Non-pigmented ciliary epithelial cell (primary cell): ENCODE measurements around the gene TUFM.
"Not testable (repeated sequence)": the region's sequence is repeated elsewhere in the genome, so short reads cannot be mapped to it uniquely, and the experiment has no call there.

Experiments
- DNase-seq: peaks from one replicate; pipeline ENCODE4 v3.0.0-alpha.2; 2010; ENCODE audit warnings: low read depth

Gene TUFM

GRCh38 chr16:28838558-28838918, 7.6 kb downstream of the TUFM start:
- no peak for DNase-seq

- DNase-seq, result no peak
These were observed 8.2 kb downstream of the TUFM start for GRCh38 chr16:28837672-28838557.

- no peak for DNase-seq
These were observed 9.4 kb downstream of the TUFM start for GRCh38 chr16:28836761-28837064.

- no peak for DNase-seq
These were observed 10.0 kb downstream of the TUFM start for GRCh38 chr16:28835864-28836760.

GRCh38 chr16:28834873-28835863, 11.0 kb downstream of the TUFM start:
- no peak for DNase-seq

- no peak for DNase-seq
These were observed 11.8 kb downstream of the TUFM start for GRCh38 chr16:28834349-28834748.

GRCh38 chr16:28830531-28830930, 15.6 kb downstream of the TUFM start:
- DNase-seq, result no peak

- no peak for DNase-seq
These were observed 16.4 kb downstream of the TUFM start for GRCh38 chr16:28829747-28830146.

GRCh38 chr16:28826141-28826540, 20.0 kb downstream of the TUFM start:
- no peak for DNase-seq

GRCh38 chr16:28824717-28824973, 21.5 kb downstream of the TUFM start:
- no peak for DNase-seq

GRCh38 chr16:28823873-28824716, 22.1 kb downstream of the TUFM start:
- DNase-seq, result peak; percentile 92

- no peak for DNase-seq
These were observed 22.8 kb downstream of the TUFM start for GRCh38 chr16:28823291-28823872.

GRCh38 chr16:28822520-28823290, 23.4 kb downstream of the TUFM start, which contains the start of gene ATXN2L:
TSS of gene ATXN2L (plus strand) at chr16:28822999. CDS start at chr16:28823260, 261 bp downstream.
- peak; percentile 76 for DNase-seq

GRCh38 chr16:28821874-28822519, 24.2 kb downstream of the TUFM start:
- DNase-seq, result no peak

- DNase-seq, result not testable (repeated sequence)
These were observed 25.6 kb downstream of the TUFM start for GRCh38 chr16:28820546-28820945.

- DNase-seq, result no peak
These were observed 26.1 kb downstream of the TUFM start for GRCh38 chr16:28820016-28820415.

GRCh38 chr16:28807445-28808120, 38.6 kb downstream of the TUFM start:
- not testable (repeated sequence) for DNase-seq

- not testable (repeated sequence) for DNase-seq
These were observed 43.7 kb downstream of the TUFM start for GRCh38 chr16:28802235-28803019.
